NCI-H748 (cell line): ENCODE results near the gene OPRM1.
"Not testable (repeated sequence)": the region's sequence is repeated elsewhere in the genome, so short reads cannot be mapped to it uniquely, and the experiment has no call there.

Source experiments
- DNase-seq: peaks from one replicate; lab custom pipeline; 2025; ENCODE audit not compliant: unreplicated experiment; lab: John Stamatoyannopoulos, UW

OPRM1 gene

DNA sequence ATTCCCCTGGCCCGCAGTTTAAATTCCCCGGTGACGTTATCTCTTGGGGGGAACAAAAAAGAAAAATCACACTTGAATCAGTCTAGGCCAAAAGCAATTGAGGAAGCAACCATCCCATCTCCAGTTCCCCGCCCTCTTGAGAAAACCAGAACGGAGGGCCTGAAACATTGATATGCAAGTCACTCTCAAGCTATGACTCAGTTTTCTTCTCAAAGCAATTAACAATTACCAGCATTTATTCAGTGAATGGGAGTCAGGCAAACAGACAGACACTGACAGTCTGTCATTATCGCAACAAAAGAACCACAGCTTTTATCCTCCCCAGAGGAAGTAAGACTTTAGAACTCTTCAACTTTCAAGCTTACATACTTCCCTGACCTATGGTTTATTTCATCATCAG lies 100.9 kb downstream of the OPRM1 start:
- no peak for DNase-seq

DNA sequence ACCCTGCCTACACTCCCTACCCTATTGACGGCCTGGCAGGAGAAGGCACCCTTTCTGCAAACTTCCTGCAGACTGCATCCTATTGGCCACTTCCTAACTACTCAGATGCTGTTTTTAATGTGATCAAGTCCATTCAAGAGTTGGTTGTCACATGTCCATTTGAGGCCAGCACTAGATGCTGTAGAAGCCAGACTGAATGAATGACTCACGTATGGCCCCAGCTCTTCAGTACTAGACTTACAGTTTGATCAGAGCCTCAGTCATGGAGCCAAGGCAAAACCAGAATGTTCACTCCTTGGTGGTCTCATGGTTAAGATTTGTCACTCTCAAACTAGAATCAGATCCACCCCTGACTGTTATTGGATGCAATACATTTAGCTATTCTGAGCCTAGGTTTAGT lies 101.7 kb downstream of the OPRM1 start:
- no peak for DNase-seq

GRCh38 chr6:154143753-154144152 lies 104.7 kb downstream of the OPRM1 start:
- DNase-seq = no peak

- peak; percentile 78 for DNase-seq
Observed at GRCh38 chr6:154154389-154154967, 115.4 kb downstream of the OPRM1 start.

DNA sequence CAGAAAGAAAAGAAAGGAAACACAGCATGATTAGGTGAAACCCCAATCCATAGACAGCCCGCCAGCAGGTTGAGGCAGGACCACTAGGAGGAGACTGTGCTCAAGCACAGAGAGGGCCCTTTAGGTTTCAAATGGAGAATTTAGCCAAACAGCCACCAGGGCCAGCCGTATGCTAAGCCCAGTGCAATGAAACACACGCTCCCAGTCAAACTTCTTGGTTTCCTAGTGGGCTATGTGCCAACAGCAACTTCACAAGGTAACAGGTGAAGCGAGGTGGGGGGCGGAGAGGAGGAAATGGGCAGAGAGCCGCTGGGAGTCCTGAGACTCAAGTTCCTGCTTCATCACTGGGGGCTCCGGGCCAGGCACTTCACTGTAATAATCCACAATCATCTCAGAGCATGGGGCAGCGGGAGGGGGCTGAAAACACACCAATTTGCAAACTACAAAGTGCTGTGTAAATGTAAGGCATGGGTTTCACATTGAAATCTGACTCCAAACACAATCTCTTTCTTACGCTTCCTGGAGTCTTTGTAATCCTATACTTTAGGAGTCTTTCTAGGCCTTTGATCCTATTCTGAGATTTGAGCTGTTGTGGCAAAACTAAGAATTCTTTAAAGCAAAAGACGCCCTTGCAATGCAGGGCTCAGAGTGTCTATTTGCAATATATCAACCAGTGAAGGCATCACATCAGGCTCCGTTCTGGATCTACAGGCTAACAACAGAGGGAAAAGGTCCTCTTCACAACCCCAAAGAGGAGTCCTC lies 117.3 kb downstream of the OPRM1 start:
- peak; percentile 90 for DNase-seq

- DNase-seq = no peak
Observed at GRCh38 chr6:154157082-154157481, 118.0 kb downstream of the OPRM1 start.

DNA sequence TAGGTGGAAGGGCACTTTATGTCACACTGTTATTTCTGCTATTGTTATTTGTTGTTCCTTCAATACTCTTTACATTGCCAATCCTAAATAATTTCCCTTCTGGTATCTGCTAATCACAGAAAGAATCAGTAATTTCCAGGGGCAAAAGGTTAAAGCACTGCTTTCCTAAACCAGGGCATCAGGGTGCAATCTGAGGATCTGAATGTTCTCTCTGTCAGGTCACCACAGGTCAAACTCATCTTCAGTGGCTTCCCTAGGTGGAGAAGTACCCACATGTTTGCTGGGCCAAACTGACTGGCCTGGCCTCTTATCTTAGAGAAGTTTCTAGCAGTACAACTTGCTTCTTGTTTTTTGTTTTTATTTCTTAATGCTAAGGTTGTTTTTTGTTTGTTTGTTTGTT lies 118.7 kb downstream of the OPRM1 start:
- no peak for DNase-seq

DNA sequence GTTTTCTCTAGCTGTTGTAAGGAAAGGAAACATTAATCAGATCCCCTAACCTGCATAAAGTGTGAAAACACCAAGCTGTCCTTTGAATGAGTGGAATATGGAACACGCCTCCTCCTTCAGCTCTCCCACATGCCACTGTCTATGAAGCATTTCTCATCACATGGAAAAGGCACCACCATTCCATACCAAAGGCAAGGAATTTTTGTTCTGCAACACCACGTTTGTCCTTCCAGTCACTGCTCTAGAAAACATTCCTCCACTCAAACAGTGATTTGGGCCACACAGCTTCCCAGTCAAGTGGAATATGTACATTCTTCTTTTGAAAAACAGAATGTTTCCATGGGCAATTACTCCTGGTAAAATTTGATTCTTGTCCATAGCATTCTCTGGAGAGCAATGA lies 120.1 kb downstream of the OPRM1 start:
- DNase-seq = no peak

- no peak for DNase-seq
Observed at GRCh38 chr6:154161689-154162088, 122.6 kb downstream of the OPRM1 start.

GRCh38 chr6:154164397-154164796 lies 125.4 kb downstream of the OPRM1 start:
- DNase-seq = no peak

- no peak for DNase-seq
Observed at GRCh38 chr6:154165478-154165877, 126.4 kb downstream of the OPRM1 start.

DNA sequence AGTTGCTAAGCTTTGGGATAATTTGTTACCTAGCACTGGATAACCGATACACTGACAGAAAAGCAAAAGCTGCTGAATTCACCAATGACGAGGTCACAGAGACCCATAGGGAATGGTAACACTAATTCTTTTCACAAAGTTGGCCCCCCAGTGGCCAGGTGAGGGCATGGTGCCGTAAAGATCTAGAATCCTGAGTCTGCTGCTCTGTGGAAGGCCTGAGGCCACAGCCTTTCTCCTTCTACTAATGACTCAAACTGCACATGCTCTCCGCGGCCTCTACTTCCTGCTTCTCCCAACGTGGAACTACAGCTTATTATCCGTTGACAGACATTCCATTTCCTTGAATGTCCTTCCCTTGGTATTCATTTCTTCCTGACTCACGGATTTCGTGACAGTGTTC lies 127.1 kb downstream of the OPRM1 start:
- no peak for DNase-seq

DNA sequence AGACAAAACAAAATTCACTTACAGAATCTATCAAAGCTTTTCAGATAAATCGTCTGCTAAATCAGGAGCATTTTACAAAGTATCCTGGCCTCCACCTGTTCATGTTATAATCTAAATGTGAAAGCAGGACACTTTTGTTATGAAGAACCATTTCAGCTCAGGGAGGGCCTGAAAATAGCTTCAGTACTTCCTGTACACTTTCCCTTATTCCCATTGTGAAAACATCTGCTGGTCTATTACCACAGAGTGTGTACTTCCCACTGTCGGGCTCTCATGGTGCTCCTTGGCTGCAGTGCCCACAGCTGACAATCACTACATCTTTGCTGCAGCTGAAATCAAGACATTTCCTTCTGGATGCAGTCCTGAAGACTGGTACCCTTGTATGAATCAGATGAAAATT lies 128.1 kb downstream of the OPRM1 start:
- no peak for DNase-seq

DNA sequence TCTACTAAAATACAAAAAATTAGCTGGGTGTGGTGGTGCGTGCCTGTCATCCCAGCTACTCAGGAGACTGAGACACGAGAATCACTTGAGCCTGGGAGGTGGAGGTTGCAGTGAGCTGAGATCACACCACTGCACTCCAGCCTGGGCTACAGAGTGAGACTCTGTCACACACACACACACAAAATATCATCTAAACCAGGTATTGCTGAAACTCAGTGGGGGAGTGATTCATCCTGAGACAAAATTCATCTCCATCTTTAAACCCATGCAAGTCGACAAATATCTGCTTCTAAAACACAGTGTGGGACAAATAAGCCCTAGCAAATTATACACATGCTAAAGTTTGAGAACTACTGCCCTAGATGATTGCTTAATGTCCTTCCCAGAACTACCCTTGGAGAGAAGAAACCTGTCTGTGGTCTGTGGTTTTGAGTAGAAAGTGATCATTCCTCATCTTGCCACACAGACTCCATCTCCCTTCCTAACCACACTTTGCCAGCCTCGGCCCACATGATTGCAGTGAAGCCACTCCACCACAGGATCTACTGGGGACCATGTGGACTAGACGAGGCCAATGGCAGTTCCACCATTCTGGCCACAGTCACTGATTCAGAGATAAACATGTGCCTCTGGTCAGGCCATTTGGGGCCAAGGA lies 130.3 kb downstream of the OPRM1 start:
- DNase-seq = no peak

- no peak for DNase-seq
Observed at GRCh38 chr6:154170106-154170505, 131.1 kb downstream of the OPRM1 start.

- DNase-seq = not testable (repeated sequence)
Observed at GRCh38 chr6:154172393-154172792, 133.4 kb downstream of the OPRM1 start.

- DNase-seq = no peak
Observed at GRCh38 chr6:154179434-154179833, 140.4 kb downstream of the OPRM1 start.

DNA sequence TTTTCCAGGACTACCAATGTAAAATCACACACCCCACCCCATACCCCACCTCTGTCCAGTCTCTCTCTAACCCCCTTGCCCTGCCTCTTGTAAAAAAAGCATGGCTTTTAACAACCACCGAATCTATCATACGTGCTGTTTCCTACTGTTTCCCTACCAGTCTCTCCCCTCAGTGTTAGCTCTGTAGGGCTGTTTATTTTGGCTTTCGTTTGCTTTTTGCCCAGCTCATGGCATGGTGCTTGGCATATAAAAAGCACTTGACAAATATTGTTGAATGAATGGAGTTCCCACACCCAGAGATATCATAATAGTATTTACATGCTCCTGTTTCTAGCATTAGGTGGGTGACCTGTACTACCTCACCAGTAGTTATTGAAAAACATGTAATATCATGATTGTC lies 148.2 kb downstream of the OPRM1 start:
- DNase-seq = peak; percentile 28

- DNase-seq = no peak
Observed at GRCh38 chr6:154187714-154188113, 148.7 kb downstream of the OPRM1 start.

GRCh38 chr6:154196333-154196885 lies 157.4 kb downstream of the OPRM1 start:
- peak; percentile 15 for DNase-seq

DNA sequence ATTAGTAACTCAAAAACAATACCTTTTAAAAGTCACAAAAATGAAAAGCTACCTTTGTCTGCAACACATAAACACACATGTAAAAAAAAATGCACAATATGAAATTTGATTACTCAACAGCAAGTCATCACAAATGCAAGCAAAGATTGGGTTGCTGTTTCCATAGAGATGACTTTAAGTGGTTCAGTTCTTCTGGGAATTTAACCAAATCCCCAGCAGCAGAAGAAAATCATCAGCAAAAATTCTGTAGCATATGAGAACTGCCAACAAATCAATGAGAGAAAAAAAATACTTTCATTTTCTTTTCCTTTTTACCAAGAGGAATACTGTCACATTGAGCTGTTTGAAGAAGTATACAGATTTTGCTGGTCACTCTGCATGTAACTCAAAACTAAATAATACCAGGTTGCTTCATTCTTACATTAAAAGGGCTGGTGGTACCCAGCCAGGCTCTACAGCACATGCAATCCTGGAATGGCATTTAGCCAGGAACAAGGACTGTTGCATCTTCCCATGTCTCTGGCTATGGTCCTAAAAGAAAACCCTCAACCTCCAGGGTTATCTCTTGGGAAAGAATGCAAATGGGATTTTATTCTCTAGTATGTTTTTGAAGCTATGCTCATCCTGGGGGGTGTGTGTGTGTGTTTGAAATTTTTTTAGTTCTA lies 158.3 kb downstream of the OPRM1 start:
- DNase-seq = peak; percentile 8
